ENCODE measurements around the gene TMSB10.

The TMSB10 gene

DNA sequence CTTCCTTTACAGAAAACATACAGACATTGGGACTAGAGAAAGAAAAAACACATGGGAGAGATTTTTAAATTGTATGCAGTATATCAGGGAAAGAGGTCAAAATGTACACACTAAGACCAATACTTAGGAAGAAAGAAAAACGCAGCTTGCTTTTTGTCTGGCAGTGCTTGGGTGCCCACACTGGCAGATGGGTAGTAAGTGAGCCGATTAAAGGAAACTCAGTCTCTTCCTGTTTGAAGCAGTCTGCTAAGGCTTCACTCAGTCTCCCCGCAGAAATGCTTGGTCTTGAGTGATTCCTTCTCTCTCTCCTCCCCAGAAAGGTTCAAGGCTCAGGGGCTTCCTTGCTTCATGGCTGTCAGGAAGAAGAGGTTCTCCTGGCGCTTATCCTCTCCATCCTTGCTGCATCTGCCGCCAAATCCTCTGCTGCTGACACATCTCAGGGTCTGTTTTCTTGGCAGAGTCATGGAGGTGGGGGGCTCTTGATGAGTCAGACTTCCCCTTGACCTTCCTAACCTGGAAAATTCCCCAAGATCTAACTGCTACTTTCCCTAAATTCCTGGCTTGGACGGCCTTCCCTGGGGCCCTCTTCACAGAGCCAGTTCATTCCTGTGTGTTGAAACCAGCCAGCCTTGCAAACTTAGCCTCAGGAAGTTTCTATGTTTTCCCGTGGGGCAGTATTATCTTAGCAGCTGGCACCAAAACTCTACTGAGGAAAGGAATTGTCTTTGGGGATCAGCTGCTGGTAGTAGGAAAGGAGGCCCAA is 10.5 kb upstream of the TMSB10 start:
- TF ChIP-seq, protein P1, sequence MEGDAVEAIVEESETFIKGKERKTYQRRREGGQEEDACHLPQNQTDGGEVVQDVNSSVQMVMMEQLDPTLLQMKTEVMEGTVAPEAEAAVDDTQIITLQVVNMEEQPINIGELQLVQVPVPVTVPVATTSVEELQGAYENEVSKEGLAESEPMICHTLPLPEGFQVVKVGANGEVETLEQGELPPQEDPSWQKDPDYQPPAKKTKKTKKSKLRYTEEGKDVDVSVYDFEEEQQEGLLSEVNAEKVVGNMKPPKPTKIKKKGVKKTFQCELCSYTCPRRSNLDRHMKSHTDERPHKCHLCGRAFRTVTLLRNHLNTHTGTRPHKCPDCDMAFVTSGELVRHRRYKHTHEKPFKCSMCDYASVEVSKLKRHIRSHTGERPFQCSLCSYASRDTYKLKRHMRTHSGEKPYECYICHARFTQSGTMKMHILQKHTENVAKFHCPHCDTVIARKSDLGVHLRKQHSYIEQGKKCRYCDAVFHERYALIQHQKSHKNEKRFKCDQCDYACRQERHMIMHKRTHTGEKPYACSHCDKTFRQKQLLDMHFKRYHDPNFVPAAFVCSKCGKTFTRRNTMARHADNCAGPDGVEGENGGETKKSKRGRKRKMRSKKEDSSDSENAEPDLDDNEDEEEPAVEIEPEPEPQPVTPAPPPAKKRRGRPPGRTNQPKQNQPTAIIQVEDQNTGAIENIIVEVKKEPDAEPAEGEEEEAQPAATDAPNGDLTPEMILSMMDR (IDR thresholded peaks at IDR 0.05; ENCODE audit: low read depth, low read length, missing control alignments): no peak
- H3K4me3 ChIP-seq (replicated peaks; ENCODE audit: low read depth, low read length): no peak overlapping the region
- DNase-seq (ENCODE audit: extremely low read depth, low read depth): no peak

DNA sequence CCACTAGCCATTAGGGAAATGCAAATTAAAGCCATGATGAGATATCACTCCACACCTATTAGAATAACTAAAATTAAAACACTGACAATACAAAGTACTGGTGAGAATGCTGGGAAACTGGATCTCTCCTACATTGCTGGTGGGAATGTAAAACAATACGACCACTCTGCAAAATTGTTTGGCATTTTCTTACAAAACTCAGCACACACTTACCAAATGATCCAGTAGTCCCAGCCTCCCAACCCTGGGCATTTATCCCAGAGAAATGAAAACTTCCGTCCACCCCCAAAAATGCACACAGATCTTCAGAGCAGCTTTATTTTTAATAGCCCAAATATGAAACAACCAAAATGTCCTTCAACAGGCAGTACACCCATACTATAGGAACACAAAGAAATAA is 8.9 kb upstream of the TMSB10 start:
- DNase-seq (ENCODE audit: extremely low read depth, low read depth): no peak
- no peak overlapping the region for H3K4me3 ChIP-seq (replicated peaks; ENCODE audit: low read depth, low read length)
- TF ChIP-seq, protein P1 (IDR thresholded peaks at IDR 0.05; ENCODE audit: low read depth, low read length, missing control alignments): no peak

DNA sequence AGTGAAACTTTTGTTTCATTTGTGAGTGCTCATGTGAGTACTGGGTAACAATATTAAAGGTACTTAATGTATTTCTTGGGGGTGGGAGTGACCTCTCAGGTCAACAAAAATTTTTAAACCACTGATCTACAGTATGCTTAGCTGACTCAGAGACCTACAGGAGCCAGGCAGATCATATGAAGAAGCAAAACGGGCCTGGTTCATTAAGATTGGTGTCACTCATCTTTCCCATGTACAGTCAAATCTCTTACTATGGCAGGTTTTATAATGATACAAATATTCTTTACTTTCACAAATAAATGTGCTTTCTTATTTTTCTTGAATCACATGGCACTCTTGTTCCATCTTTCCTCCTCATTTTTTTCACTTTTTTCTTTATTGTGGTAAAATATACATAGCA is 7.7 kb upstream of the TMSB10 start:
- TF ChIP-seq, protein P1 (IDR thresholded peaks at IDR 0.05; ENCODE audit: low read depth, low read length, missing control alignments): no peak
- DNase-seq (ENCODE audit: extremely low read depth, low read depth): no peak
- no peak overlapping the region for H3K4me3 ChIP-seq (replicated peaks; ENCODE audit: low read depth, low read length)

DNA sequence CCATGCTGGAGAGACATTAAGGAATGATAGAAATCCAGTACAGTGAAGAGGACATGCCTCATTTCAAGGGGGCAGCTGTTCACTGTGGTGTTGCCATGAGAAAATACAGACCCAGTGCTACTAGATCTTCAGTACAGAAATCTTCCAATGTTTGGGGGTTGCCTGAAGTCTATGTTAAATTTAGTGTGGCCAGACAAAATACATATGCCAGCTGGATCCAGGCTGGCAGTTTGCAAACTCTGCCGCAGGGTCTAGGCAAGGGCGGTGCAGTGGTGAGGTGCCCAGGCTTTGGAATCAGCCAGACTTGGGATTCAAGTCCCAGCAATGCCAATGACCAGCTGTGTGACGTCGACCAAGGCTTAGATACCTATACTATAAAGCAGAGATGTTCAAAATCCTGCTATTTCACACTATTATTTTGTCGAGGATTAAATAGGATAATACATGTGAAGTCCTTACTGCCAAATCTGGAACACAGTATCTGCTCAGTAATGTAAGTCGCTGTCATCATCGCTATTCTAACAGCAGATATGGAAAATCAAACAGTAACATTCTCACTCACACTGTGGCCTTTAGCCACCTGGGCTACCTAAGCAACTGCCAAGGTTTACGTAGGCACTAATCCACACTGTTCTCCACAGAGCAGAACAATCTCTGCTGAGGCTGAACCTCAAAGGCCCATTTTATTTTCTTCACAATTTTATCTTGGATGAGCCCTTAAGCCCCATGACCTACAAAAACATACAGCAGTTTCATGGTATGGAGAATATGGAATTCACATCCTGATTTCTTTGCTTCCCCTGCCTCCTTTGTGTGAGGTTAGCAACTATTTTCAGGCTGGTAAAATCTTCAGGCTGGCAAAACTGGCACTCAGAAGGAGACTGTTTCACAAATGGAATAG is 5.9 kb upstream of the TMSB10 start:
- no peak for DNase-seq (ENCODE audit: extremely low read depth, low read depth)
- TF ChIP-seq, protein P1 (IDR thresholded peaks at IDR 0.05; ENCODE audit: low read depth, low read length, missing control alignments): no peak
- no peak overlapping the region for H3K4me3 ChIP-seq (replicated peaks; ENCODE audit: low read depth, low read length)

DNA sequence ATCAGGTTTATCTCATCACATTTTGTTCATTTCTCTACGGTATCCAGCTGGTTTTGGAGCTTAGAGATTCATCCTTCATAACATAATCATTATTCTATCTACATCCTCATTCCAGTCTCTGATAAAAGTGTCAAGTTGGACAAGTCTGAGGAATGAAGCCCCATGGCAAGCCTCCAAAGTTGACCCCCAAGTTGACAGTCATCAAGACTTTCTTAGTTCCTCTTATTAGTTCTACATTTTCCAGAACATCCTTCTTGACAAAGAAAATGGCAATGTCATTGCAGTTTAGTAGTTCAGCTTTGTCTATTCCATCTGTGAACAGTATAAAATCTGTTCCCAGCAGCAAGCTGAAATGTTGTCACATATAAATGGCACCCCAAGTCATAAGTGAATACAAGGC is 4.5 kb upstream of the TMSB10 start:
- TF ChIP-seq, protein P1 (IDR thresholded peaks at IDR 0.05; ENCODE audit: low read depth, low read length, missing control alignments): no peak
- no peak for DNase-seq (ENCODE audit: extremely low read depth, low read depth)
- no peak overlapping the region for H3K4me3 ChIP-seq (replicated peaks; ENCODE audit: low read depth, low read length)

DNA sequence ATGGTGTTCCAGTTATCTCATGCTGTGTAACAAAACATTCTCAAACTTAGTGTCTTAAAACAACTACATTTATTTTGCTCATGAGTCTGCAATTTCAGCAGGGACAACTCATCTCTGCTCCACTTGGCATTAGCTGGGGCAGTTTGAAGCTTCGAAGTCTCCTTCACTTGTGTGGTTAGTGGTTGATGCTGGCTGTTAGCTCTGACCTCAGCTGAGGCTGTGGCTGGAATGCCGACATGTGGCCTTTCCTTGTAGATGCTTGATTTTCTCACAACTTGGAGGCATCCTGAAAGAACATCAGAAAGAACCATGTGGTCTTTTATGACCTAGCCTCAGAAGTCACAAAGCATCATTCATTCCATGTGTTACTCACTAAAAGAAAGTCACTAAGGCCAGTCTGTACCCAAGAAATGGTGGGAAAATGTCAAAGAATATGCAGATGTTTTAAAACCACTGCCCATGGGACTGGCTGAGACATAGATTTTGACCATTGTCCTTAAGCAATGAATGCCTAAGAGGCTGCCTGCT is 3.8 kb upstream of the TMSB10 start:
- no peak overlapping the region for H3K4me3 ChIP-seq (replicated peaks; ENCODE audit: low read depth, low read length)
- TF ChIP-seq, protein P1 (IDR thresholded peaks at IDR 0.05; ENCODE audit: low read depth, low read length, missing control alignments): no peak
- DNase-seq (ENCODE audit: extremely low read depth, low read depth): no peak

Data from HFF-Myc (cell line).